Right cardiac atrium (tissue), 5 donors: ENCODE results near the gene TMEM273. TPM values are rescaled to one million over a fixed set of nuclear protein-coding genes. Genes with fewer than 3 reads are reported as not detected.

Source experiments
- ATAC-seq, 2 donors: fragments of 200-7000 bp; cut with Tn5 transposase; one replicate each; pipeline versions ENCODE4 v1.8.0 to v1.9.1; 2020; ENCODE audit warnings: moderate library complexity in 2 of 2, mild to moderate bottlenecking in 1 of 2
- DNase-seq, 3 donors: peaks; one replicate each; pipeline ENCODE4 v3.0.0-alpha.2; 2020
- H3K27ac ChIP-seq: one replicate; pipeline ENCODE4 v1.5.1; 2013; ENCODE audit warnings: mild to moderate bottlenecking, low read length, control low read depth, moderate library complexity
- H3K27me3 ChIP-seq: one replicate; pipeline ENCODE4 v1.6.1; 2013; ENCODE audit not compliant: control insufficient read depth, insufficient read depth
- H3K4me1 ChIP-seq: one replicate; pipeline ENCODE4 v1.6.1; 2013; ENCODE audit warnings: low read length; ENCODE audit not compliant: control insufficient read depth, insufficient read depth
- H3K4me3 ChIP-seq: one replicate; pipeline ENCODE4 v1.5.1; 2013; ENCODE audit warnings: low read length, control low read depth
- H3K9me3 ChIP-seq: one replicate; pipeline ENCODE4 v1.6.1; 2013; ENCODE audit warnings: low read length; ENCODE audit not compliant: control insufficient read depth
- WGBS: extraction: QIAGEN DNeasy Blood & Tissue Kit; methylation state at CpG from one replicate; pipeline ENCODE4 v1.1.7; 2013; 5-methylcytosine and 5-hydroxymethylcytosine counted together
- intact Hi-C, 4 donors: fragments of 100-400 bp; cut with DNase I; formaldehyde crosslinking; loops; one replicate each; pipeline versions ENCODE4 v1.11.0 to v1.14.0; 2022 to 2023
- polyA plus RNA-seq: library from polyadenylated mRNA; stranded (reverse); fragments of 200-250 nt; gene quantifications from one replicate; pipeline ENCODE4 v1.2.3, GENCODE V29; 2013
- total RNA-seq, 4 donors: library from RNA; stranded (reverse); fragmentation: NEBNext Ultra II Directional; extraction: Animal tissue kit (Norgen Biotek cat#: 25700); gene quantifications; one replicate each; pipeline ENCODE4 v1.2.1, GENCODE V29; 2021
- donor health status: healthy with polysubstance abuse.
- donor health status: DM: no; HTN: yes; CAD: no.
- donor health status: DM: no; HTN: no; CAD: no.
- donor health status: DM: no; HTN: yes; CAD: no; lungs with severe emphysema.
- donor health status: DM: yes; HTN: yes; CAD: no.

The TMEM273 gene
- total and polyA plus RNA-seq, 5 donors = 9.6 to 36.9 (median 23.6) TPM

- DNase-seq (no peak), ATAC-seq (no peak)
- H3K27me3 ChIP-seq = no peaks in the 10 kb centered on the region
- 86% methylated on average over 6 of the region's 6 CpGs for WGBS
- intact Hi-C loops = loop anchor here in 1 of 4 donors (10.0 kb wide), 1 partner anchor 614 kb away; no protein-coding TSS in a partner anchor
- no peaks in the 10 kb centered on the region for H3K9me3 ChIP-seq
- no peaks in the 10 kb centered on the region for H3K4me1 ChIP-seq
- no peak overlapping the region for H3K4me3 ChIP-seq
- no peak overlapping the region for H3K27ac ChIP-seq
Measured at GRCh38 chr10:49168831-49169500, 19.2 kb downstream of the TMEM273 start.

- Histone ChIP-seq H3K4me3 (no peak overlapping the region), H3K27ac (no peak overlapping the region), H3K27me3 (no peaks in the 10 kb centered on the region), H3K9me3 (no peaks in the 10 kb centered on the region), H3K4me1 (no peaks in the 10 kb centered on the region)
- intact Hi-C loops = loop anchor here in 1 of 4 donors (10.0 kb wide), 1 partner anchor 613 kb away; no protein-coding TSS in a partner anchor
- DNase-seq (no peak), ATAC-seq (no peak)
- WGBS = 92% methylated on average over 4 of the region's 4 CpGs
Measured at GRCh38 chr10:49168171-49168540, 20.0 kb downstream of the TMEM273 start.

- no peak overlapping the region for H3K27ac ChIP-seq
- H3K27me3 ChIP-seq = no peaks in the 10 kb centered on the region
- no peaks in the 10 kb centered on the region for H3K9me3 ChIP-seq
- no peak for ATAC-seq
- no peaks in the 10 kb centered on the region for H3K4me1 ChIP-seq
- DNase-seq = no peak
- intact Hi-C loops = loop anchor here in 1 of 4 donors (10.0 kb wide), 1 partner anchor 613 kb away; no protein-coding TSS in a partner anchor
- H3K4me3 ChIP-seq = no peak overlapping the region
- WGBS = 85% methylated on average over 12 of the region's 12 CpGs
Measured at GRCh38 chr10:49167425-49168170, 20.6 kb downstream of the TMEM273 start.

- no peaks in the 10 kb centered on the region for H3K4me1 ChIP-seq
- WGBS = 85% methylated on average over 14 of the region's 14 CpGs
- intact Hi-C loops = loop anchor here in 1 of 4 donors (10.0 kb wide), 1 partner anchor 612 kb away; no protein-coding TSS in a partner anchor
- no peaks in the 10 kb centered on the region for H3K27me3 ChIP-seq
- DNase-seq (no peak), ATAC-seq (no peak)
- H3K9me3 ChIP-seq = no peaks in the 10 kb centered on the region
- H3K4me3 ChIP-seq = no peak overlapping the region
- no peak overlapping the region for H3K27ac ChIP-seq
Measured at GRCh38 chr10:49166484-49167400, 21.4 kb downstream of the TMEM273 start.

GRCh38 chr10:49165821-49166483 is 22.2 kb downstream of the TMEM273 start:
- H3K27ac ChIP-seq = no peak overlapping the region
- ATAC-seq (no peak), DNase-seq (no peak)
- intact Hi-C loops = loop anchor here in 1 of 4 donors (10.0 kb wide), 1 partner anchor 611 kb away; no protein-coding TSS in a partner anchor
- H3K27me3 ChIP-seq = no peaks in the 10 kb centered on the region
- 85% methylated on average over 14 of the region's 14 CpGs for WGBS
- H3K4me3 ChIP-seq = no peak overlapping the region
- H3K9me3 ChIP-seq = no peaks in the 10 kb centered on the region
- no peaks in the 10 kb centered on the region for H3K4me1 ChIP-seq

- intact Hi-C loops = loop anchor here in 1 of 4 donors (10.0 kb wide), 1 partner anchor 610 kb away; no protein-coding TSS in a partner anchor
- ATAC-seq (no peak), DNase-seq (no peak)
- 86% methylated on average over 7 of the region's 7 CpGs for WGBS
- Histone ChIP-seq H3K9me3 (no peaks in the 10 kb centered on the region), H3K27me3 (no peaks in the 10 kb centered on the region), H3K4me1 (no peaks in the 10 kb centered on the region), H3K4me3 (no peak overlapping the region), H3K27ac (no peak overlapping the region)
Measured at GRCh38 chr10:49165259-49165658, 22.9 kb downstream of the TMEM273 start.

GRCh38 chr10:49164559-49165188 is 23.5 kb downstream of the TMEM273 start:
- no peaks in the 10 kb centered on the region for H3K9me3 ChIP-seq
- no peak overlapping the region for H3K4me3 ChIP-seq
- WGBS = 59% methylated on average over 9 of the region's 9 CpGs
- intact Hi-C loops = loop anchor here (5.0 to 10.0 kb wide), 5 partner anchors 177 to 610 kb away; no protein-coding TSS in a partner anchor
- ATAC-seq (peak; percentile 74 to 76), DNase-seq (peak in 1 of 3 donors; percentile 77)
- H3K27ac ChIP-seq = no peak overlapping the region
- H3K27me3 ChIP-seq = no peaks in the 10 kb centered on the region
- H3K4me1 ChIP-seq = no peaks in the 10 kb centered on the region

- ATAC-seq (no peak), DNase-seq (no peak)
- H3K27ac ChIP-seq = no peak overlapping the region
- 97% methylated on average over 4 of the region's 4 CpGs for WGBS
- no peak overlapping the region for H3K4me3 ChIP-seq
- no peaks in the 10 kb centered on the region for H3K27me3 ChIP-seq
- H3K4me1 ChIP-seq = no peaks in the 10 kb centered on the region
- intact Hi-C loops = loop anchor here (5.0 to 10.0 kb wide), 5 partner anchors 176 to 609 kb away; no protein-coding TSS in a partner anchor
- no peaks in the 10 kb centered on the region for H3K9me3 ChIP-seq
Measured at GRCh38 chr10:49163741-49164140, 24.4 kb downstream of the TMEM273 start.

- no peak overlapping the region for H3K4me3 ChIP-seq
- intact Hi-C loops = loop anchor here (5.0 to 10.0 kb wide), 5 partner anchors 176 to 608 kb away; no protein-coding TSS in a partner anchor
- no peak overlapping the region for H3K27ac ChIP-seq
- ATAC-seq (no peak), DNase-seq (no peak)
- H3K9me3 ChIP-seq = no peaks in the 10 kb centered on the region
- no peaks in the 10 kb centered on the region for H3K27me3 ChIP-seq
- no peaks in the 10 kb centered on the region for H3K4me1 ChIP-seq
- 91% methylated on average over 8 of the region's 8 CpGs for WGBS
Measured at GRCh38 chr10:49162761-49163310, 25.4 kb downstream of the TMEM273 start.
